ENCODE measurements around the gene OR4M1.
"Not testable (repeated sequence)": the region's sequence is repeated elsewhere in the genome, so short reads cannot be mapped to it uniquely, and the experiment has no call there.

Gene OR4M1

DNA sequence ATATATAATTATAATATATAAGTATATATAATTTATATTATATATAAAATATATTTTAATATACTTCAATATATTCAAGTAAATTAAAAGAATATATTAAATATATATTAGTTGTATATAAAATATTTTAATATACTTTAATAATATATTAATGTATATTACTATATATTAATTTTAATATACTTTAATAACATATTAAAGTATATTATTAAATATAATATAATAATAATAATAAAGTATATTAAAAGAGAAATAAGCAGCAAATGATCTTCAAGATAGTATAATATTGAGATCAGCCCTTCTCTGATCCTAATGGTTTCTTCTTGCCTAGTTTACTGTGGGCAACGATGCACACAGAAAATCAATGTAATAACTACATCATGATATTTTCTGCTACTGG, 2.3 kb downstream of the OR4M1 start:
- DNase-seq (ENCODE audit: low read depth), result no peak
- TF ChIP-seq, protein P1, sequence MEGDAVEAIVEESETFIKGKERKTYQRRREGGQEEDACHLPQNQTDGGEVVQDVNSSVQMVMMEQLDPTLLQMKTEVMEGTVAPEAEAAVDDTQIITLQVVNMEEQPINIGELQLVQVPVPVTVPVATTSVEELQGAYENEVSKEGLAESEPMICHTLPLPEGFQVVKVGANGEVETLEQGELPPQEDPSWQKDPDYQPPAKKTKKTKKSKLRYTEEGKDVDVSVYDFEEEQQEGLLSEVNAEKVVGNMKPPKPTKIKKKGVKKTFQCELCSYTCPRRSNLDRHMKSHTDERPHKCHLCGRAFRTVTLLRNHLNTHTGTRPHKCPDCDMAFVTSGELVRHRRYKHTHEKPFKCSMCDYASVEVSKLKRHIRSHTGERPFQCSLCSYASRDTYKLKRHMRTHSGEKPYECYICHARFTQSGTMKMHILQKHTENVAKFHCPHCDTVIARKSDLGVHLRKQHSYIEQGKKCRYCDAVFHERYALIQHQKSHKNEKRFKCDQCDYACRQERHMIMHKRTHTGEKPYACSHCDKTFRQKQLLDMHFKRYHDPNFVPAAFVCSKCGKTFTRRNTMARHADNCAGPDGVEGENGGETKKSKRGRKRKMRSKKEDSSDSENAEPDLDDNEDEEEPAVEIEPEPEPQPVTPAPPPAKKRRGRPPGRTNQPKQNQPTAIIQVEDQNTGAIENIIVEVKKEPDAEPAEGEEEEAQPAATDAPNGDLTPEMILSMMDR (IDR thresholded peaks at IDR 0.05; ENCODE audit: control insufficient read depth, insufficient read depth, low read depth, low read length, missing control alignments), result no peak
- H3K4me3 ChIP-seq (ENCODE audit: control insufficient read depth, low read depth, low read length), result no peak overlapping the region

DNA sequence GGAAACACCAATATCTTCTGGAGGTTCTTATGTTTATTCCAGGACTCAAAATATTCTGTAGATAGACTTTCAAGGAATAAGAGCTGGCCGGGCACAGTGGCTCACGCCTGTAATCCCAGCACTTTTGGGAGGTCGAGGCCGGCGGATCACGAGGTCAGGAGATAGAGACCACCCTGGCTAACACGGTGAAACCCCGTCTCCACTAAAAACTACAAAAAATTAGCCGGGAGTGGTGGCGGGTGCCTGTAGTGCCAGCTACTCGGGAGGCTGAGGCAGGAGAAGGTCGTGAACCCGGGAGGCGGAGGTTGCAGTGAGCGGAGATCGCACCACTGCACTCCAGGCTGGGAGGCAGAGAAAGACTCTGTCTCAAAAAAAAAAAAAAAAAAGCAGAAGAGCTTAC, 12.5 kb downstream of the OR4M1 start:
- H3K4me3 ChIP-seq (ENCODE audit: control insufficient read depth, low read depth, low read length); DNase-seq (ENCODE audit: low read depth): not testable (repeated sequence)

- not testable (repeated sequence) for DNase-seq (ENCODE audit: low read depth); H3K4me3 ChIP-seq (ENCODE audit: control insufficient read depth, low read depth, low read length)
Measured at GRCh38 chr14:19787318-19787717, 14.0 kb downstream of the OR4M1 start.

- not testable (repeated sequence) for H3K4me3 ChIP-seq (ENCODE audit: control insufficient read depth, low read depth, low read length); DNase-seq (ENCODE audit: low read depth)
Measured at GRCh38 chr14:19788150-19788549, 14.8 kb downstream of the OR4M1 start.

GRCh38 chr14:19796520-19797108, 23.3 kb downstream of the OR4M1 start:
- not testable (repeated sequence) for H3K4me3 ChIP-seq (ENCODE audit: control insufficient read depth, low read depth, low read length); DNase-seq (ENCODE audit: low read depth)

DNA sequence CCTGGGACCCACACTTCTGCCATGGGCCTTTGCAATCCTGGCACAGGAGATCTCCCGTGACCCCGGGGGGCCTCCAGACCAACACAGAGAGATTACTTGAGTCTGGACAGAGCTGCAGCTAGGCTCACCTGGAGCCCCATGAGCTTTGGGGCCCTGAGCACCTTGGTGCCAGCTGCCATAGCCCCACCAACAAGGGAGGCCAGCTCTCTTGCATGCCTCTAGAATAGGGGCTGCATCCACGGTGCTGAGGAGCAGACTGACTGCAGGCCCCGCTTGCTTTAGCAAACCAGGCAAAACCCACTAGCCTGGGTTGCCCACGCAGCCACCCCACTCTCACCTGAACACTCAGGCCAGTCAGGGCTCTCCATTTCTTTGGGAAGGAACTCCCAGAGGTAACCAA, 26.6 kb downstream of the OR4M1 start:
- DNase-seq (ENCODE audit: low read depth), result no peak
- H3K4me3 ChIP-seq (ENCODE audit: control insufficient read depth, low read depth, low read length), result no peak overlapping the region
- TF ChIP-seq, protein P1 (IDR thresholded peaks at IDR 0.05; ENCODE audit: control insufficient read depth, insufficient read depth, low read depth, low read length, missing control alignments), result no peak

DNA sequence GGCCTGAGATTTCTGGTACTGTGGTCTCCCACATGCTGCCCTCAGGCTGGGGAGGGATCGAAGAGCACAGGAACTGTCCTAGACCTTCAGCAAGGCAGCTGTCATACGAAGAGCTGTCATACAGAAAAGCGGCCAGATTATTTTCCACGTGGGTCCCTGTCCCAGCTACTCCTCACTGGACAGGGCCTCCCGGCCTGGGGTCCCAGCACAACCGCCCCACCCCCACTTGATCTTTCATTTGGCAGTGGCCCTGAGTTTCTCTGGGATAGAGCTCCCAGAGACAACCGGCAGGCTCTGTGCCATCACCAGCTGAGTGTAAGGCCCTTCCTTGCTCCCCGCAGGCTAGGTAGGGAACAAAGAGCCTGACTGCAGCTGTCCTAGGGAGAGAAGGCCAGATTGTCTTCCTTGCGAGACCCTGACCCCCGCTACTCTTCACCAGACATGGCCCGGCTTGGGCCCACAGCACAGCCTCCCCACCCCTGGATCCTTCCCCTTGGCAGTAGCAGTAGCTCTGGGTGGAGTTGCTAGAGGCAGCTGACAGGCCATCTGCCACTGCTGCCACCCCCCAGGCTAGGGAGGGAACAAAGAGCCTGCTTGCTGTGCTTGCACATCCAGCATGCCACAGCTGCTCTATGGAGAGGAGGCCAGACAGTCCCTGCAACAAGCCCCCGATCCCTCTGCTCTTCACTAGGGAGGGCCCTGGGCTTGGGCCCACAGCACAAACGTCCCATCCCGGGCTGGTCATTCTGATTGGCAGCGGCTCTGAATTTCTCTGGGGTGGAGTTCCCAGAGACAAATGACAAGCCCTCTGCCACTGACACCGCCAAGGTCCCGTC, 27.2 kb downstream of the OR4M1 start:
- H3K4me3 ChIP-seq (ENCODE audit: control insufficient read depth, low read depth, low read length), result no peak overlapping the region
- TF ChIP-seq, protein P1 (IDR thresholded peaks at IDR 0.05; ENCODE audit: control insufficient read depth, insufficient read depth, low read depth, low read length, missing control alignments), result no peak
- no peak for DNase-seq (ENCODE audit: low read depth)

DNA sequence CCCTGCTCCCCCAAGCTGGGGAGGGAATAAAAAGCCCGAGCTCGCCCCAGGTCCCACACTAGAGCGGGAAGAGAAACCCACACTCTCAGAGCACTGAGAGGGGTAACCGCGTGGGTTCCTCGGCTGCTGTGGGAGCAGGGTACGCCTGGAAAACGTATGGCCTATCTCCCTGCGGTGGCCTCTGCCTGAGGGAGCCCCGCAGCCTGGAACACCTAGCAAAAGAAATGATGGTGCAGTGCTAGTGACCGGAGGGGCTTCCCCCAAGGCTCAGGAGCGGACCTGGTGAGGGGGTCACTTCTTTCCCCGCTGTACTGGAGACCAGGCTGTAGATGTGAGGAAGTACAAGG, 27.8 kb downstream of the OR4M1 start:
- no peak overlapping the region for H3K4me3 ChIP-seq (ENCODE audit: control insufficient read depth, low read depth, low read length)
- TF ChIP-seq, protein P1 (IDR thresholded peaks at IDR 0.05; ENCODE audit: control insufficient read depth, insufficient read depth, low read depth, low read length, missing control alignments), result no peak
- no peak for DNase-seq (ENCODE audit: low read depth)

GRCh38 chr14:19803470-19803869, 30.2 kb downstream of the OR4M1 start, which contains the start of gene OR4N2:
Gene OR4N2, plus strand, starts transcription at chr14:19803770. Its CDS starts 23,679 bp downstream, at chr14:19827449.
- not testable (repeated sequence) for H3K4me3 ChIP-seq (ENCODE audit: control insufficient read depth, low read depth, low read length); DNase-seq (ENCODE audit: low read depth)

GRCh38 chr14:19813171-19813920, 40.0 kb downstream of the OR4M1 start:
- DNase-seq (ENCODE audit: low read depth), result not testable (repeated sequence)

DNA sequence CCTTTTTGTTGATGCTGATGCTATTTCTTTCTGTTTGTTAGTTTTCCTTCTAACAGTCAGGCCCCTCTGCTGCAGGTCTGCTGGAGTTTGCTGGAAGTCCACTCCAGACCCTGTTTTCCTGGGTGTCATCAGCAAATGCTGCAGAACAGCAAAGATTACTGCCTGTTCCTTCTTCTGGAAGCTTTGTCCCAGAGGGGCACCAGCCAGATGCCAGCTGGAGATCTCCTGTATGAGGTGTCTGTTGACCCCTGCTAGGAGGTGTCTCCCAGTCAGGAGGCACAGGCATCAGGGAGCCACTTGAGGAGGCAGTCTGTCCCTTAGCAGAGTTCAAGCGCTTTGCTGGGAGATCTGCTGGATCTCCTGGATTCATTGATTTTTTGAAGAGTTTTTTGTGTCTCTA, 46.6 kb downstream of the OR4M1 start:
- not testable (repeated sequence) for H3K4me3 ChIP-seq (ENCODE audit: control insufficient read depth, low read depth, low read length); DNase-seq (ENCODE audit: low read depth)

More at GRCh38 chr14:19813171-19813920, 40.0 kb downstream of the OR4M1 start:
- H3K4me3 ChIP-seq (ENCODE audit: control insufficient read depth, low read depth, low read length), result not testable (repeated sequence)

GRCh38 chr14:19821016-19821415, 47.7 kb downstream of the OR4M1 start:
- H3K4me3 ChIP-seq (ENCODE audit: control insufficient read depth, low read depth, low read length); DNase-seq (ENCODE audit: low read depth): not testable (repeated sequence)

Data from AG09309 (cell line).